Transverse colon (tissue), 4 donors: Measurements from ENCODE around the gene SYDE1.

Experiments
- EP300 ChIP-seq: sonication (generic); formaldehyde crosslinking; IDR thresholded peaks from one replicate; pipeline ENCODE4 v1.6.1; 2017; ENCODE audit warnings: antibody characterized with exemption, low read depth
- POLR2A ChIP-seq: fragments of 450-650 bp; IDR thresholded peaks from one replicate; pipeline ENCODE4 v1.6.1; 2016; ENCODE audit warnings: antibody characterized with exemption, mild to moderate bottlenecking, moderate library complexity
- POLR2AphosphoS5 ChIP-seq, 3 donors: sonication (generic); formaldehyde crosslinking; IDR thresholded peaks; one replicate each; pipeline ENCODE4 v1.6.1; 2016; ENCODE audit warnings: antibody characterized with exemption in 3 of 3
- TF ChIP-seq, protein P1 (sequence below), 5 experiments: fragments of 200-600 bp in 3 of 5; fragments of 450-650 bp in 2 of 5; sonication (generic) in 3 of 5; IDR thresholded peaks; 1 replicate in 2 of 5; 2 replicates in 3 of 5; pipeline ENCODE4 v1.5.1; 2016 to 2017; ENCODE audit warnings: antibody characterized with exemption in 5 of 5, inconsistent platforms in 3 of 5, mild to moderate bottlenecking in 2 of 5, moderate library complexity in 1 of 5

DNA sequence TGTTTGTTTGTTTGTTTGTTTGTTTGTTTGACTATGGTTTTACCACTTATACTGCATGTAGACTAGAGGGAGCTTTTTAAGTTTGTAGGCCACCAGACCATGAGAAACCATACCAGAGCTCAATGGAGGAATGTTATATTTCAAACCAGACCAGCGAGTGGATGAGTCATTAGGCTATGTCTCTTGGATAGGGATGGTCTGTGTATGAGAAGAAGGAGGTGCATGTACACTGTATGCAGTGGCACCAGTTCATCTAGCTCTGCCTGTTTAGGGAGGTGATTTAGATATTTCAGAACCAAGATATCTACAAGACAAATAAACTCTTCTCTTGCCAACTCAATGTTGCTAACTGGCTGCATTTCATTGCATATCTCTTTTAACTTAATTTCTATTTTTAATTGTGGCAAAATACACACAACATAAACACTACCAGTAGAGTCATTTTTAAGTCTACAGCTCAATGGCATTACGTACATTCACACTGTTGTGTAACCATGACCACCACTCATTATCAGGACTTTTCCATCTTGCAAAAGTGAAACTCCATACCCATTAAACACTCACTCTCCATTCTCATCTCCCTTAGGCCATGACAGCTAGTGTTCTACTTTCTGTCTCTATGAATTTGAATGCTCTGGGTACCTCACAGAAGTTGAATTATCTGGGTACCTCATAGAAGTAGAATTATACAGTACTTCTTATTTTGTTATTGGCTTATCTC, 29.2 kb downstream of the SYDE1 start:
- TF ChIP-seq, protein P1, sequence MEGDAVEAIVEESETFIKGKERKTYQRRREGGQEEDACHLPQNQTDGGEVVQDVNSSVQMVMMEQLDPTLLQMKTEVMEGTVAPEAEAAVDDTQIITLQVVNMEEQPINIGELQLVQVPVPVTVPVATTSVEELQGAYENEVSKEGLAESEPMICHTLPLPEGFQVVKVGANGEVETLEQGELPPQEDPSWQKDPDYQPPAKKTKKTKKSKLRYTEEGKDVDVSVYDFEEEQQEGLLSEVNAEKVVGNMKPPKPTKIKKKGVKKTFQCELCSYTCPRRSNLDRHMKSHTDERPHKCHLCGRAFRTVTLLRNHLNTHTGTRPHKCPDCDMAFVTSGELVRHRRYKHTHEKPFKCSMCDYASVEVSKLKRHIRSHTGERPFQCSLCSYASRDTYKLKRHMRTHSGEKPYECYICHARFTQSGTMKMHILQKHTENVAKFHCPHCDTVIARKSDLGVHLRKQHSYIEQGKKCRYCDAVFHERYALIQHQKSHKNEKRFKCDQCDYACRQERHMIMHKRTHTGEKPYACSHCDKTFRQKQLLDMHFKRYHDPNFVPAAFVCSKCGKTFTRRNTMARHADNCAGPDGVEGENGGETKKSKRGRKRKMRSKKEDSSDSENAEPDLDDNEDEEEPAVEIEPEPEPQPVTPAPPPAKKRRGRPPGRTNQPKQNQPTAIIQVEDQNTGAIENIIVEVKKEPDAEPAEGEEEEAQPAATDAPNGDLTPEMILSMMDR (IDR thresholded peaks at IDR 0.05) = no peak
- TF ChIP-seq POLR2AphosphoS5 (IDR thresholded peaks at IDR 0.05) = no peak
- no peak for TF ChIP-seq POLR2A
- TF ChIP-seq EP300 = no peak
